ENCODE results near the gene CLEC5A.

The CLEC5A gene

GRCh38 chr7:141946796-141947195 is at the start of gene CLEC5A:
TSS of gene CLEC5A (minus strand) at chr7:141946974. CDS start at chr7:141946292, 682 bp downstream.
- peaks cover 0 to 10% (median 0%) of the 10 kb centered on the region in 3 donors for H3K9me3 ChIP-seq
- DNase-seq = no peak
- intact Hi-C loops (cut with DNase I; ENCODE audit: low total_unique reads) = no loop called here
- H3K4me3 ChIP-seq = no peak within 1 kb of the TSS
- no peak for TF ChIP-seq CTCF (IDR thresholded peaks at IDR 0.05)
- H3K4me1 ChIP-seq = no peaks in the 10 kb centered on the region
- no peak within 1 kb of the TSS for H3K27ac ChIP-seq
- no peaks in the 10 kb centered on the region for H3K36me3 ChIP-seq
- no peaks in the 10 kb centered on the region for H3K27me3 ChIP-seq

- TF ChIP-seq CTCF (IDR thresholded peaks at IDR 0.05) = no peak
- H3K36me3 ChIP-seq = no peaks in the 10 kb centered on the region
- intact Hi-C loops (cut with DNase I; ENCODE audit: low total_unique reads) = no loop called here
- no peak overlapping the region for H3K4me3 ChIP-seq
- DNase-seq = no peak
- no peaks in the 10 kb centered on the region for H3K27me3 ChIP-seq
- H3K4me1 ChIP-seq = no peaks in the 10 kb centered on the region
- no peaks in the 10 kb centered on the region for H3K9me3 ChIP-seq
- H3K27ac ChIP-seq = no peak overlapping the region
Observed at GRCh38 chr7:141993354-141993753, 46.6 kb upstream of the CLEC5A start.

GRCh38 chr7:141992688-141993087 is 45.9 kb upstream of the CLEC5A start:
- Histone ChIP-seq H3K4me3 (no peak overlapping the region), H3K4me1 (no peaks in the 10 kb centered on the region), H3K27me3 (no peaks in the 10 kb centered on the region), H3K36me3 (no peaks in the 10 kb centered on the region), H3K9me3 (no peaks in the 10 kb centered on the region), H3K27ac (no peak overlapping the region)
- intact Hi-C loops (cut with DNase I; ENCODE audit: low total_unique reads) = no loop called here
- DNase-seq = no peak
- TF ChIP-seq CTCF (IDR thresholded peaks at IDR 0.05) = no peak

GRCh38 chr7:141992156-141992555 is 45.4 kb upstream of the CLEC5A start:
- Histone ChIP-seq H3K36me3 (no peaks in the 10 kb centered on the region), H3K4me1 (no peaks in the 10 kb centered on the region), H3K27ac (no peak overlapping the region), H3K4me3 (no peak overlapping the region), H3K27me3 (no peaks in the 10 kb centered on the region), H3K9me3 (no peaks in the 10 kb centered on the region)
- TF ChIP-seq CTCF (IDR thresholded peaks at IDR 0.05) = no peak
- intact Hi-C loops (cut with DNase I; ENCODE audit: low total_unique reads) = no loop called here
- no peak for DNase-seq

GRCh38 chr7:141991140-141991539 is 44.4 kb upstream of the CLEC5A start:
- Histone ChIP-seq H3K36me3 (no peaks in the 10 kb centered on the region), H3K4me3 (no peak overlapping the region)
- no peak for TF ChIP-seq CTCF (IDR thresholded peaks at IDR 0.05)

More at GRCh38 chr7:141991140-141991539, 44.4 kb upstream of the CLEC5A start:
- DNase-seq = no peak
- Histone ChIP-seq H3K9me3 (no peaks in the 10 kb centered on the region), H3K27ac (no peak overlapping the region), H3K4me1 (no peaks in the 10 kb centered on the region), H3K27me3 (no peaks in the 10 kb centered on the region)
- intact Hi-C loops (cut with DNase I; ENCODE audit: low total_unique reads) = no loop called here
